Stimulated activated CD4-positive, alpha-beta T cell treated with anti-CD3 and anti-CD28 coated beads, TNF-alpha, amount 100 ng/mL, for 48 hours (primary cell): ENCODE results near the gene INO80C.
"Not testable (repeated sequence)": the region's sequence is repeated elsewhere in the genome, so short reads cannot be mapped to it uniquely, and the experiment has no call there.

ENCODE experiments used
- DNase-seq, 3 donors: peaks; one replicate each; pipeline ENCODE4 v3.0.0-alpha.2; 2020; ENCODE audit warnings: low read depth in 3 of 3

The INO80C gene

GRCh38 chr18:35489281-35489680 is 8.5 kb downstream of the INO80C start:
- not testable (repeated sequence) for DNase-seq

- DNase-seq = not testable (repeated sequence)
Observed at GRCh38 chr18:35488396-35488795, 9.4 kb downstream of the INO80C start.

DNA sequence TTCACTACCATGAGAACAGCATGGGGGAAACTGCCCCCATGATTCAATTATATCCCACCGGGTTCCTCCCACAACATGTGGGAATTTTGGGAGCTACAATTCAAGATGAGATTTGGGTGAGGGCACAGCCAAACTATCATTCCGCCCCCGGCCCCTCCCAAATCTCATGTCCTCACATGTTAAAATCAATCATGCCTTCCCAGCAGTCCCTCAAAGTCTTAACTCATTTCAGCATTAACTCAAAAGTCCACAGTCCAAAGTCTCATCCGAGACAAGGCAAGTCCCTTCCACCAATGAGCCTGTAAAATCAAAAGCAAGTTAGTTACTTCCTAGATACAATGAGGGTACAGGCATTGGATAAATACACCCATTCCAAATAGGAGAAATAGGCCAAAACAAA is 10.2 kb downstream of the INO80C start:
- not testable (repeated sequence) for DNase-seq

DNA sequence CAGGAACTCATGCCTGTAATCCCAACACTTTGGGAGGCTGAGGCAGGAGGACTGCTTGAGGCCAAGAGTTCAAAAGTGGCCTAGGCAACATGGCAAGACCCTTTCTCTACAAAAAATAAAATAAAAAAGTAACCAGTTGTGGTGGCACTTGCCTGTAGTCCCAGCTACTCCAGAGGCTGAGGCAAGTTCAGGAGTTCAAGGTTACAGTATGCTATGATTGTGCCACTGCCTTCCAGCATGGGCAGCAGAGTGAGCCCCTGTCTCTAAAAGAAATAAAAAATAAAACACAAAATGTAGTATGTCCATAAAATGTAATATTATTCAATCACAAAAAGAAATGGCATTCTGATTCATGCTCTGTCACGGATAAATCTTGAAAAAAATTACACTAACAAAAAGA is 11.9 kb downstream of the INO80C start:
- DNase-seq = no peak

DNA sequence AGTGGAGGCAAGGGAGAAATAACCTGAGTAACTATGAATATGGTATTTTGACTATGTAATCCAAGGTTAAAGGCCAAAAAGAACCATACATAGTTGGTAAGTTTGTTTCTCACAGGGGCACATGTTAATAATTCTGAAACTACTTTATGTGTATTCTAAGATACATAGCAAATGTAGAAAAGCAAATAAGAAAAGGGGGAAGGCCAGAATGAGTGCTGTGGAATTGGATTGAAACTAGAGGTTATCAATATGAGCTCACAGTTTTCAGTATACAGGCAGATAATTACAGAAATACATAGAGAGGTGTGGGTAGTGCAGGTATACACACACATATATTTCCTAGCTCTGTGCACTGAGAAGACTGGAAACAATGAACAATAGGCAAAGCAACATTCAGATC is 13.7 kb downstream of the INO80C start:
- DNase-seq = no peak

DNA sequence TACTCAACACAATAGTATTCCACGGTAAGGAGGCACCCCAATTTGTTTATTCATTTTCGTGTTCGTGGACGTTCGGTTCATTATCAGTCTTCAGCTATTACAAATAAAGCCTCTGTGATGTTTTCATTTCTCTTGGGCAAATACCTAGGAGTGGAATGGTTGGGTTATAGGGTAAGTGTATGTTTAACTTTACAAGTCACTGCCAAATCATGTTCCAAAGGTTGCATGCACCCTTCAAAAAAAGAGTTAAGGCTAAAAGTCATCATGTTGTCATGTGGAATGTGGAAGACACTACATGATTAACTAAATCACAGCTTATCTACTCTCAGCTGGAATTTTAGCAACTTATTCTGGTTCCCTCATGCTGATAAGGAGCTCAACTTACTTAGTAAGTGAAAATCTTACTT is 15.8 kb downstream of the INO80C start:
- DNase-seq = no peak

DNA sequence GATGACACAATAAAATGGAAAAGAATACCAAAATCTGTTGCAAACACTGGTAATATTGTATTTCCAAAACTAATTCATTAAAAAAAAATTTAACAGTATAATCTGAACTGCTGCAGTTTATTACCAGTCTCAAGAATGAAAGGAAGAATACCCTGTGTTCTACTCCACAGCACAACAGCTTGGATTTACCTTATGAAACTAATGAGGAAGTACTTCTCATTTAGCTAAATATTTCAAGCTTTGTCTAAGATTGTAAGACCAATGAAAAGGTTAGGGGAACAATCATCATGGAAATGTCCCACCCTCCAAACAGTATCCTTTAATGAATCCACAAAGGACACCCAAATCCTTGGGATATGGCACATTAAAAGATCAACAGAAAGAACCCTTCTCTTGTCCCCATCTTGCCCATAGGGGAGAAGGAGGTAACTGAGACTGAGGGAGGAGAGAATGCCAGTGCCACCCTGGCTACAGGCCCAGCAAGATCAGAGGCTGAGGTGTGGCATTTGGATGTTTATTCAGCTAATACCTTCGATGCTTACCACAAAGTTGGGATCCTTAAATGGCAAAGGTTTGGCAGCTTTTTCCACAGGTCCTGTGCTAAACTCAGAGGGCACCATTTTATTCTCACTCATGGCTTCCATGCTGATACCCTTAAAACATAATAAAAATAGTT is 17.7 kb downstream of the INO80C start:
- DNase-seq = no peak

DNA sequence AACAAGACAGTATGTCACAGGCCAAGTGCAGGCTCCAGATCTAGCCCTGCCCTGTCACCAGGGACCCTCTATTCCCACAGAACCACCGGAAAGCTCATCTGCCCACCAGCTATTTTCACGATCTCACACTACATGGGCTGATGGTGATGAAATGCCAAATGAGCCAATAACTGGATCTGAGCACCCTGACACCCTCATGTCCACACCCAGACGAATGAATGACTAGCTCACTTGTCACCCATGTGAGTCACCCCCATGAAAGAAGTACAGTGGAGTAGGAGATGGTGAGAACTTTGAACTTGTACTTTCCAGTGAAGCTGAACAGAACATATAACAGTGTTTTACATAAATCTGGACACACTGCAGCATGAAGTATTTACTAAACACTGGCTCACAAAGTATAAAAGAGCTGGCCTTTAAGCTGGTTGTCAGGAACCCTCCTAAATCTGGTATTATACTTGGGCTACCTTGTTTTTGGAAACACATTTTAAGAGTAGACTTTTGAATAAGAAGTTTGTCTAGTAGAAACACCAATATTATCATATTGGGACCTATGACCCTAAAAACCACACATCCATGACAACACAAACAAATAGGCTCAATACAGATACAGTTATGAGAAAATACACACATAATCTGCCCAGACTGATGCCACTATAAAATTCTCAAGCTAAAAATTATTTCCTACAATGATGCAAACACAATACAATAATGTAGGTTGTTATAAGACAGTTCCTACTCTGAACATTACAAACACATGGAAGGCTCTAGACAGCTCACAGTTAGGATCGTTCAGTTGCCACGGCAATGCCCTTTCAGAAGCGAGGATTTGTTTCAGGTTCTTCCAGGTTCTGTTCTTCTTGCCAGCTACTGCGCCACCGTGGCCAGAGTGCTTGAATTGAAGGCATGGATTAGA is 19.0 kb downstream of the INO80C start:
- peak; percentile 18 to 45 (median 26) for DNase-seq

DNA sequence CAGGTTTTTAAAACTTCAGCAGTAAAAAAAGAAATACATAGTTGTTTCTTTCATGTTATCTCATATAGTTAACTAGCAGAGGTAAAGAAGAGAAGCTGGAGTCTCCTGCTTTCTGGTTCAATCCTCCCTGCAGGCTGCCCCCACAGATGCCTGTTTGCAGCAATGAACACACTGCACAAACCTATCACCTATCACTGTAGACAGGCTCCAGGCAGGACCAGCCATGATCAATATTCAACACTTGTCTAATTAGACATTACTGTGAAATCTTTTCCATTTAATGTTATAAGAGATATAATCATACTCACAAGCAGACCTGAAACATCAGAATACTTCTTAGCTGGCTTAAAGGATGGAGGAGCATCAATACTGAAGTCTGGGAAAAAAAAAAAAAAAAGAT is 19.8 kb downstream of the INO80C start:
- no peak for DNase-seq

DNA sequence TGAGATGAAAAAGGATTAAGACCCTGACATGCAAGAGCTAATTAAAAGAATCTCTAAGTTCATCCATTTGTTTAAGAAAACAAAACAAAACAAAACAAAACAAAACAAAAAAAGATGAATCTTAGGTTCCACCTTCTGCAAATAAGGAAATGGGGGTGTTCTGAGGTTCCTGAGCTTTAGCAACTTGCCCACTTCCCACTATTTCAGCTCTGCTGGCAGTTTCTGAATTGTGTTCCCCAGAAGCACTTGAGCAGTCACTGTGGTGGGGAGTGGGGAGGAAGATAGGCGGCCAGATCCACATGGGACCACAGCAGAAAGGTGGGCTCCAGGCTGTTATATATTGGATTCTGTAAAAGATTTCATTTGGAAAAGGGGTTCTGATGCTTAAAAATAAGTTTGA is 20.3 kb downstream of the INO80C start:
- no peak for DNase-seq

DNA sequence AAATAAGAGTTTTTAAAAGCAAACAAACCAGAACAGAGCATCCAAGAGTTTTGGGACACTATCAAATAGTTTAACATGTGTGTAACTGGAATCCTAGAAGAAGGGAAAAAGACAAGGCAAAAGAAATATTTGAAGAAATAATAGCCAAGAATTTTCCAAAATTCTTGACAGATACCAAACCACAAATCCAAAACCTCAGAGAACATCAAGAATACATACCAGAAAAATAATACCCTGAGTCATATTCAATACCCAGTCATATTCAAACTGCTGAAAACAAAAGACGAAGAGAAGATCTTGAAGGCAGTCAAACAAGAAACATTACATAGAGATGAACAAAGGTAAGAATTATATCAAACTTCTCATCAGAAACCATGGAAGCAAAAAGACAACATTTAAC is 22.9 kb downstream of the INO80C start:
- no peak for DNase-seq

DNA sequence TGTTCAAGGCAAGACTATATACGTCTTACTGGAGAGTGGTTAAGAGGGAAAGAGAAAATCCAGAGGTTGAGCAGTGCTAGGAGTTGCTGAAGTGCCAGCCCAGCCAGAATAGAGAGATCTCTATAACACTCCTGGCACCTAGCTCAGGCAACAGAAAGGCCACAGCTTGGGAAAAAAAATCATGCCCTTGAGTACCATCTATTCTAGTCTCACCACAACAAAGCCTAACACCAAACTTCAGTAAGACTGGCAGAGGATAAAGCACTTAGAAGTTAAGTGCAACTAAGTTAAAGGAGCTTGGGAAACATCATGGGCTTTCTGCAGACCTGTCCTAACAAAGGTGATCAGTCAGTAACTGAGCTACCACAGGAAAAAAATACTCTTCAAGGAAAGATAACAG is 24.2 kb downstream of the INO80C start:
- no peak for DNase-seq

GRCh38 chr18:35470435-35470834 is 27.3 kb downstream of the INO80C start:
- DNase-seq = no peak

GRCh38 chr18:35469725-35470124 is 28.0 kb downstream of the INO80C start:
- DNase-seq = no peak

DNA sequence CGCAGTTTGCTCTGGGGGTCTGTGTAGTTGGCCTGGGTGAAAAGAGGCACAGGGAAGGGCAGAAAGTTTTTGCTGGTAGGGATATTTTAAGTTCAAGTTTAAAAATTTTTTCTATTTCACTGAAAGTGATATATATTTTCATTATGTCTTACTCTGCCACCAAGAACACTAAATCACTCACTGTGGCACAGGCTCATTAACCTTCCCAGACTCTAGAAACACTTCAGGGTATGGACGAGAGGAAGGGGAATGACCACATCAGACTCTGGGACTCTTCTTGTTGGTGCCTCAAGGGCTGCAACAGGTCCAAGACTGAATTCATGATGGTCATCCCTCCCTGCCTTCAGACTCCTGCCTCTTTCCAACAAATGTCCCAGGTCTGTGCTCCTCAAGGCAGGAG is 29.0 kb downstream of the INO80C start:
- DNase-seq = no peak

- no peak for DNase-seq
Observed at GRCh38 chr18:35467624-35468016, 30.1 kb downstream of the INO80C start.

- DNase-seq = no peak
Observed at GRCh38 chr18:35466815-35467623, 30.7 kb downstream of the INO80C start.

- DNase-seq = no peak
Observed at GRCh38 chr18:35466334-35466733, 31.4 kb downstream of the INO80C start.

DNA sequence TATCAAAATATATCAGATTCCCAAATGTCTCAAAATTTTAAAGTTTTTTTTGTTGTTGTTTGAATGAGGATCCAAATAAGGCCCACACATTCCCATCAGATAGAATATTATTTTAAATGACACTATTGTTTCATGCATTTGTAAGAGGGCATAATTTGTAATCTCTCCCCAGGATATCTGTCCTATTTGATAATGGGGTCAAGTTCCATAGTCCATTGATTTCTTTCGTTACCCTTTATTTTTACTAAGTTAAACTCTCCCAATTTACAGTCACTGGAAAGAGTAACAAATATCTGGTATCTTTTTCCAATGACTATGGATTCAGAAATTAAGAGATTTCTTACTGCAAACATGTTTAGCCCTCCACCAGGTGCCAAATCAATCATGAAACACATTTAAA is 32.4 kb downstream of the INO80C start:
- DNase-seq = no peak

GRCh38 chr18:35464831-35465279 is 32.9 kb downstream of the INO80C start:
- DNase-seq = no peak

- no peak for DNase-seq
Observed at GRCh38 chr18:35463827-35464226, 33.9 kb downstream of the INO80C start.

DNA sequence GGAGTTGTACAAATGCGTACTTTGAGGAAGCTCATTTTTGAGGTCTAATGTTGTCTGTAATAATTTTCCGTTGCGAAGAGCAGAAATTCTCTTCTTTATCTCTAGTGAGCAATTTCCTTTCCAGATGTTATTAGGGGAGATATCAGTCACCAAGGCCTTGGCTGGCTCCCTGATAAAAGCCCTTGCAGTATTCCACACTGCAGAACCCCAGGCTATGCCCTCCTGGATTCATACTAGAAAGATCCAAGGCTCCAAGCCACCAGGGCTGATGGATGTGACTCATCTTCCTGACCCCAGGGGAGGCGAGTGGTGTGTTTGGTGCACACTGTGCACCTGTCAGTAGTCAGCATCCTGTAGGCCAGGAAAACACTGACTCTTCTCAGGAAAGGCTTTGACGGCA is 34.7 kb downstream of the INO80C start:
- DNase-seq = no peak
